LNCaP clone FGC (cell line): ENCODE results near the gene KPTN.

Experiments
- DNase-seq: peaks from one replicate; pipeline ENCODE4 v3.0.0-alpha.2; 2011; ENCODE audit warnings: low read depth
- H3K4me3 ChIP-seq: 2 replicates; pipeline ENCODE4 v1.5.1; 2011; ENCODE audit warnings: mild to moderate bottlenecking, low read depth, low read length, control low read depth
- TF ChIP-seq, protein P1 (sequence below): IDR thresholded peaks from 2 replicates; pipeline ENCODE4 v1.5.1; 2012; ENCODE audit warnings: mild to moderate bottlenecking; ENCODE audit not compliant: control insufficient read depth, insufficient read depth; ENCODE audit errors: extremely low read depth

KPTN gene

DNA sequence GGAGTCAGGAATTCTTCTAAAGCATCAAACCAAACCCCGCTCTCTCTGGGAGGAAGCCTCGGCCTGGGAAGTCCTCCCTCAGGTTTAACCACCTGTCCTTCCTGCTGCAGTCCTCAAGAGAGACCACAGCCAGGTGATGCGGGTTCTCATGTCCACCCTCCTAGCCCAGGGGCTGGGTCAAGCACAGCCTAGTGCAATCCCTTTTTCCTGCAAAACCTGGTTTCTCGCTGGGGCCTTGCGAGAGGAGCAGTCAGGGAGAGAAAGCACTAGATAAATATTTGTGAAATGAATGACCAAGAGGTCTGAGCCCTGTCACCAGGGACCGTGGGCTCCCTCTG lies 14.7 kb downstream of the KPTN start:
- no peak for DNase-seq
- no peak overlapping the region for H3K4me3 ChIP-seq
- TF ChIP-seq, protein P1, sequence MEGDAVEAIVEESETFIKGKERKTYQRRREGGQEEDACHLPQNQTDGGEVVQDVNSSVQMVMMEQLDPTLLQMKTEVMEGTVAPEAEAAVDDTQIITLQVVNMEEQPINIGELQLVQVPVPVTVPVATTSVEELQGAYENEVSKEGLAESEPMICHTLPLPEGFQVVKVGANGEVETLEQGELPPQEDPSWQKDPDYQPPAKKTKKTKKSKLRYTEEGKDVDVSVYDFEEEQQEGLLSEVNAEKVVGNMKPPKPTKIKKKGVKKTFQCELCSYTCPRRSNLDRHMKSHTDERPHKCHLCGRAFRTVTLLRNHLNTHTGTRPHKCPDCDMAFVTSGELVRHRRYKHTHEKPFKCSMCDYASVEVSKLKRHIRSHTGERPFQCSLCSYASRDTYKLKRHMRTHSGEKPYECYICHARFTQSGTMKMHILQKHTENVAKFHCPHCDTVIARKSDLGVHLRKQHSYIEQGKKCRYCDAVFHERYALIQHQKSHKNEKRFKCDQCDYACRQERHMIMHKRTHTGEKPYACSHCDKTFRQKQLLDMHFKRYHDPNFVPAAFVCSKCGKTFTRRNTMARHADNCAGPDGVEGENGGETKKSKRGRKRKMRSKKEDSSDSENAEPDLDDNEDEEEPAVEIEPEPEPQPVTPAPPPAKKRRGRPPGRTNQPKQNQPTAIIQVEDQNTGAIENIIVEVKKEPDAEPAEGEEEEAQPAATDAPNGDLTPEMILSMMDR = no peak

DNA sequence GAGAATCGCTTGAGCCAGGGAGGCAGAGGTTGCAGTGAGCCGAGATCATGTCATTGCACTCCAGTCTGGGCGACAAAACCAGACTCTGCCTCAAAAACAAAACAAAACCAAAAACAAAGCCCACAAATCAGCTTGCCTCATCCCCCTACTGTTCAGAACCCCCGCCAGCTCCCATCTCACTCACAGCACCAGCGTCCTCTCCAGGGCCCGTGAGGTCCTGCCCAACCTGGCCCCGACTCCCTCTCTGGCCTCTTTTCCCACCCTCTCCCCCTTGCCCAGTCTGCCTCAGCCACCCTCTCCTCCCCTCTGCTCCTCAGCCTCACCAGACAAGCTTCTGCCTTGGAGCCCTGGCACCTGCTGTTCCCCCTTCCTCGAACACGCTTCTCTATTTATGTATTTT lies 16.1 kb downstream of the KPTN start:
- DNase-seq = no peak
- TF ChIP-seq, protein P1 = no peak
- no peak overlapping the region for H3K4me3 ChIP-seq

DNA sequence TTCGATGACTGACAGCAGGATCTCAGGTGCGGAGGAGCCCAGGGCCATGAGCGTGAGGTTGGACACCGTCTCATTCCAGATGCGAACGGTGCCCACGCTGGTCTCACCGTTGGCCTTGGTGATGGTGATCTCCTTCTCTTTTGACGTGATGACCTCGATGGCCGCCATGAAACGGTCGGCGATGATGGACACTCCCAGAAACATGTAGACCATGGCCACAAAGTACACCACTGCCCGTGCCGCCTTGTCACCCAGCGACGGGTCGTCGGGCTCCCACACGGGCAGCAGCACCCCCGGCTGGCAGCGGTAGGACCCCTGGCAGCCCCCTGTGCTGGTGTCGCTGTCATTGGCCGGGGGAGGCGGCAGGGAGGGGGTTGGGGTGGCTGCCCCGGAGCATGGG lies 18.1 kb downstream of the KPTN start:
- TF ChIP-seq, protein P1 = no peak
- no peak overlapping the region for H3K4me3 ChIP-seq
- no peak for DNase-seq

DNA sequence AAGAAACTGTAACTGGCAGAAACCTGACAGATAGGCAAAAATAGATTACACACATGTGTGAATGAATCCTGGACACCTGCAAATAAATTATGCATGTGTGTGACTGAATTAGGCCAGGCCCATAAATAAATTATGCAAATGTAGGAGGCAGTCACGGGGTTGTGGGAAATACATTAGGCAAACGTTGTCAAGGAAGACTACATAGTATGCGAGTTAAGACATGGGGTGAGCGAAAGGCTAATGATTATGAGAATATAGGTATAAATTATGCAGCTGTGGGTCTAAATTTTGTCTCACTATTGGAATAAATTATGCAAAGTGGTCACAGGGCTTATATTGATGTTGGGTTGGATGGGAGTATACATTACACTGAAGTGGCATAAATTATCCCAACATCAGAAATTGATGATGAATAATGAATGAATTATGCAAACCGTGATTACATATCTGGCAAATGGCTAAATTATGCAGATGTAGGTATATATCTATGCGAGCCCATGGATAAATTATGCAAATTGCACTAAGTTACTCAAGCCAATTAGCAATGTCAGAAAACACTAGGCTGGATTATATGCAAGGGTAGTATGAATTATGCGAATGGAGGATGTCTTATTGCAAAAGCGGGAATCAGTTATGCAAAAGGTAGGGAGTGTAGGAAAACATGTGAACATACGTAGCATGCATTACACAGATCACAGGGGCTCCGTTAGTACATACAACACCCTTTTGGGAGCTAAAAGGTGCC lies 19.2 kb downstream of the KPTN start:
- TF ChIP-seq, protein P1 = no peak
- DNase-seq = no peak
- no peak overlapping the region for H3K4me3 ChIP-seq

DNA sequence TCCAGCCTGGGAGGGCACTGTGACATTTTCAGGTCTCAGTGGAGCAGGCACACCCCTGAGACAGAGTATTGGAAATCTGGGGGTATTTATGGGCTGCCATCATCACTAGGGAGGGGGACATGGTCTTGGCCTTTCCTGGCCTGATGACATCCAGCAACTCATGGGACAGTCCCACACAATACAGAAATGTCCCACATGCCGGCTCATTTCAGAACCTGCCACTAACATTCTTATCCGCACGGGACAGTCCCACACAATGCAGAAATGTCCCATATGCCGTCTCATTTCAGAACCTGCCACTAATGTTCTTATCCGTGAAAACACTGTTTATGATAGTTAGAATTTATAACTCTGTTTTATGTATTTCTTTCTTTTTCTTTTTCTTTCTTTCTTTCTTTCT lies 22.1 kb downstream of the KPTN start:
- no peak overlapping the region for H3K4me3 ChIP-seq
- no peak for DNase-seq
- TF ChIP-seq, protein P1 = no peak

DNA sequence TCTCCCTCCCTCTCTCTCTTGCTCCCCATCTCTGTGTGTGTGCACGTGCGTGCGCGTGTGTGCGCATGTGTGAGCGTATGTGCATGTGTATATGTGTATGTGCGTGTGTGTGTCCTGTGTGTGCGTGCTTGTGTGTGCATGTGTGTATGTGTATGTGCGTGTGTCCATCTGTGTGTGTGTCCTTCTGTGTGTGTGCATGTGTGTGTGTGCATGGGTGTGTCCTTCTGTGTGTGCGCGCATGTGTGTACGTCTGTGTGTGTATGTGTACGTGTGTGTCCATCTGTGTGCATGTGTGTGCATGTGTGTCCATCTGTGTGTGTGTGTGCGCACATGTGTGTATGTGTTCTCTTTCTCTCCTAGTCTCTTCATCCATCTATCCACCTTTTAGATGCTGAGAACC lies 24.5 kb downstream of the KPTN start:
- DNase-seq = no peak
- H3K4me3 ChIP-seq = no peak overlapping the region
- TF ChIP-seq, protein P1 = no peak

DNA sequence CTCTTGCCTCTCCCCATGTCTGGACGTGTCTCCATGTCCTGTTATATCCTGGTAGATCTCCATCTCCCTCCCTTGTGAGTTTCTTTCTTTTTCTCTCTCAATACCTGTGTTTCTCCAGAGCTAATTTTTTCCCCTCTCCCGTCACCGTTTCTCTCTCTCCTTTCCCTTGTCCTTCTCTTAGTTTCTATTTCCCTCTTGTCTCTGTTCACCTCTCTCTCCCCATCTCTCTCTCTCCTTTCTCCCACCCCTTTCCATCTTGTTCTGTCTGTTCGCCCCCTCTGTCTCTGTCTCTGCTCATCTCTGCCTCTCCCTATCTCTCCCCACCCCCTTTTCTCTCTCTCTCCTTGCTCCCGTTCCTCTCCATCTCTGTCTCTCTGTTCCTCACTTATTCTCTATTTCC lies 25.3 kb downstream of the KPTN start:
- TF ChIP-seq, protein P1 = no peak
- no peak for DNase-seq
- H3K4me3 ChIP-seq = no peak overlapping the region
